Activated CD4-positive, alpha-beta T cell treated with anti-CD3 and anti-CD28 coated beads, Interleukin-2, Interleukin-4, amounts not matched to agents 100 ng/mL and 50 ng/mL, durations not matched to agents 16 hours and 8 hours (primary cell): ENCODE data around the gene FAM120C.
A peak's percentile ranks its signal among the peaks of the same experiment; 100 is the strongest.

Experiments
- DNase-seq: peaks from one replicate; pipeline ENCODE4 v3.0.0-alpha.2; 2020; ENCODE audit warnings: low spot score

The FAM120C gene, protein sequence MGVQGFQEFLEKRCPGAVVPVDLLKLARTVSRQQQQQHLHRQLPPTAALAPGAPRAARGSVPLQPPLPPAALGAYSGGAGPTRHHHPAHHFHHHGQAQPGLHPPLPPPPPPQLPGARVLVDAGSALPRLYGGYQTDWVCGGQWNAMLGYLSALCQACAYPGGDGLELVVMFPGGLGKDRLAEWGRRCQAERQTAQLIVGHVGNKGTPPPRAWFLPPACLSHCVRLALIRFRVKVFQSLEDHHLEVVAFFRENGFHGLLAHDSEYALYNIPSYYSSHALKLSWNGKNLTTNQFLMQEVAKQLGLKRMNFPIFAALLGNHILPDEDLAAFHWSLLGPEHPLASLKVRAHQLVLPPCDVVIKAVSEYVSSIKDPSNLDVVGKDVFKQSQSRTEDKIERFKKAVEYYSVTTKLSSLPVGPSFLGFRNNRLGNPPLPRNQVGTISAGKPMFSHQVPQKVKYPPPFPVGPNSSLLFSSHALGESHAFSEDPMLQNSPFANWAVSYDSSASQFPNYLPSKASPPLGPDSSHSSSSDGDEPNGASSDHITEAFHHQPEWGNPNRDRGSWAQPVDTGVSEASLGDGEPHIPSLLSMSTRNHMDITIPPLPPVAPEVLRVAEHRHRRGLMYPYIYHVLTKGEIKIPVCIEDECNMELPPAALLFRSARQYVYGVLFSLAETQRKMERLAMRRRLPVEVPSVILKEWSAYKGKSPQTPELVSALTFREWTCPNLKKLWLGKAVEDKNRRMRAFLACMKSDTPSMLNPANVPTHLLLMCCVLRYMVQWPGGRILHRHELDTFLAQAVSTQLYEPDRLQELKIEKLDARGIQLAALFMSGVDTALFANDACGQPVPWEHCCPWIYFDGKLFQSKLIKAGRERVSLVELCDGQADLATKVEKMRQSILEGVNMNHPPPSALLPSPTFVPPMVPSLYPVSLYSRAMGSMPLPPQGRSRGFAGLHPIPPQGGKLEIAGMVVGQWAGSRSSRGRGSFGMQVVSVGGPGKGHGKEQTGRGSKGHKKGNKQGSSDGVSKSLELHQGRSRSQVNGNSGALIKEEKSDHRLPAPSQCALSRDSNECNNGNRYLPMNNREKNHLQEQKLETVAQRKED

DNA sequence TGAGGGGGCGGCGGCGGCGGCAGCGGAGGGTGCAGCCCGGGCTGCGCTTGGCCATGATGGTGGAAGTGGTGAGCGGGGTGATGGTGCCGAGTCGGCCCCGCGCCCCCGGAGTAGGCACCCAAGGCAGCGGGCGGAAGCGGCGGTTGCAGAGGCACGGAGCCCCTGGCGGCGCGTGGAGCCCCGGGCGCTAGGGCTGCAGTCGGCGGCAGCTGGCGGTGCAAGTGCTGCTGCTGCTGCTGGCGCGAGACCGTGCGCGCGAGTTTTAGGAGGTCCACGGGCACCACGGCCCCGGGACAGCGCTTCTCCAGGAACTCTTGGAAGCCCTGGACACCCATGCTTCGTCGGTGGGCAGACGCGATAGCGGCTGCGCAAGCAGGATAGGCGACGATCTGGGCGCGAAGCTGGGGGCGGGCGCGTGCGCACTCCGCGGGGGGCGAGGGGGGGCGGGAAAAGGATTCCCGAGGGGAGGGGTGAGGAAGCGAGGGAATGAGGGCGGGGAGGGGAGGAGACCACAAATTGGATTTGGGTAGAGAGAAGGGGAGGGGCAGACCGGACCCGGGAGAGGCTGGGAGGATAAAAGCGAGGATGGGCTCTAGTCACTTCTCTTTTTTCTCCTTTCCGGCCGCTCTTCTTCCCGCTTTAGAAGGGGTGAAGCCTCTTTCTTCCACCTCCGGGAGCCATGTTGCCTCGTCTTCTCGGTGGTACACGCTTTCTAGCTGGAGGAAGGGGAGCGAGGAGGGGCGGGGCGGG, at the start of gene FAM120C:
TSS of gene FAM120C (minus strand) at position 391 of the 750 bp plus-strand sequence. CDS start at position 335, 56 bp downstream.
- DNase-seq: peak; percentile 63

DNA sequence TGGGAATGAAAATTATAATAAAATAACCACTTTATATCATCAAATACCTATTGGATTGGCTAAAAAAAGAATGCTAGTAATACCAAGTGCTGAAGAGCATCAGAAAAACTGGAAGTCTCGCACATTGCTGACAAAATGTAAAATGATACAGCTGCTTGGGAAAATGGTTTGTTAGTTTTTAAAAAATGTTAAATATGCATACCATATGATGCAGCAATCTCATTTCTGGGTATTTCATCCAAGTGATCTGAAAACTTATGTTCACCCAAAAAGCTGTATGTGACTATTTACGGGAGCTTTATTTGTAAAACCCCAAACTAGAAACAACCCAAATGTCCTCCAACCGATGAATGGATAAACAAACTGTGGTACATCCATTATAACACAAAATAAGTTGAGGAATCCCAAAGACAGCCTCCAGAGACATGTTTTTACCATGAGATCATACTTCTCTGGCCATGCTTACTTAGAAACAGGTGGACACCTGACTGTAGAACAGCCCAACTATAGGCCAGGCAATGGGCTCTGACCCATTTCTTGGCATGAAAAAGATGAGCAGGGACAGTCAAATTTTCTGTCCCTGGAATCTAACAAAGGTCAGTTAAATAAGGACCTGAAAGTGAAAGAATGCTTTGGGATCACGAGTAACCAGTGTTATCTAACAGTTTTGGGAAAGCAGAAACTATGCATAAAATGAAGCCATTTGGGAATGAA, 47.5 kb upstream of the FAM120C start:
- DNase-seq: no peak

DNA sequence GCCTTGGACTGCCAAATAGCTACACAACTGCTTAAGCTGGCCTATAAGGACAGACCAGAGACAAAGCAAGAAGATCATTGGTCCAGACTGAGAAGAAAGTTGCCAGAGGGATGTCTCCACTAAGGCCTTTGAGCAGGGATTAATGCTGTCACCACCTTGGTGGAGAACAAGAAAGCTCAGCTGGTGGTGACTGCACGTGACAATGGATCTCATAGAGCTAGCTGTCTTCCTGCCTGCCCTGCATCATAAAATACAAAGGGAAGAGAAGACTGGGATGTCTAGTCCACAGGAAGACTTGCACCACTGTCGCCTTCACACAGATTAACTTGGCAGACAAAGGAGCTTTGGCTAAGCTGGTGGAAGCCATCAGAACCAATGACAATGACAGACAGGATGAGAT, 40.5 kb upstream of the FAM120C start:
- no peak for DNase-seq

DNA sequence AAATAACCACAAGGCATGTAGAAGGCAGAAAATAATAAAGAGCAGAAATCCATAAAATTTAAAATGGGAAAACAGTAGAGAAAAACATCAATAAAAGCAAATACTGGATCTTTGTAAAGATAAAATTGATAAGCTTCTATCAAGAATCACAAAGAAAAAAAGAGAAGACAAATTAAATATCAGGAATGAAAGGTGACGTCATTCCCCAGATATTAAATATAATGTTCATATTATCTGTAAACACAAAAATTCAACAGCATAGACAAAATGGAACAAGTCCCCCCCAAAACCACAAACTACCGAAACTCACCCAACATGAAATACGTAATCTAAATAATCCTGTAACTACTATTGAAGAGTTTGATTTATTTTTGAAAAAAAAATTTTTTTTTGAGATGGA, 30.5 kb upstream of the FAM120C start:
- DNase-seq: no peak

DNA sequence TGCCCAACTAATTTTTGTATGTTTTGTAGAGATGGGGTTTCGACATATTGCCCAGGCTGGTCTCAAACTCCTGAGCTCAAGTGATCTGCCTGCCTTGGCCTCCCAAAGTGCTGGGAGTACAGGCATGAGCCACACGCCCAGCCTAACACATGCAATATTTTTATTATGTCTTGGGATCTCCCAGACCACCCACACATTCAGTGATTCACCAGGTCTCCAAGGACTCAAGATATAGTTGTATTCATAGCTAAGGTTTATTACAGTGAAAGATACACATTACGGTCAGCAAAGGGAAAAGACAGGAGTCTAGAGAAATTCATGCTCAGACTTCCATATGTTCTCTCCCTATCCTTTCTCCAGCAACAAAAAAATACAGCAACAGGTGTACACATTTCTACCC, 25.5 kb upstream of the FAM120C start:
- no peak for DNase-seq

DNA sequence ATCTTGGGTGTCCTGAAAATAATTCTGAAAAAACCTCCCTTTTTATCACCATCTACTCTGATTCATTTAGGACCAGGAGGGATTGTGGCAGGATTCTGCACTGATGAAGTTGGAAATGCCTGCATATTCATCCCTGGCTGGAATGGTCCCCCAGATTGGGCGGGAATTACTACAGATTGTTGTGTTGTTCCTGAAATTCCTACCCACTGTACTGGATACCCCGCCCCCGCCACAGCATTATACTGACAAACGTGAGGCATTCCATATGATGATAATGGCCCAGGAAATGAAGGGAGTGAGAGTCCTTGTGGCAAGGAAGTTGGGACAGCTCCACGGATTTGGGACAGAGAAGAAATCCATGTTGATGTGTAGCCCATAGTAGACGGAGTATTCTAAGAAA, 15.2 kb upstream of the FAM120C start:
- no peak for DNase-seq

DNA sequence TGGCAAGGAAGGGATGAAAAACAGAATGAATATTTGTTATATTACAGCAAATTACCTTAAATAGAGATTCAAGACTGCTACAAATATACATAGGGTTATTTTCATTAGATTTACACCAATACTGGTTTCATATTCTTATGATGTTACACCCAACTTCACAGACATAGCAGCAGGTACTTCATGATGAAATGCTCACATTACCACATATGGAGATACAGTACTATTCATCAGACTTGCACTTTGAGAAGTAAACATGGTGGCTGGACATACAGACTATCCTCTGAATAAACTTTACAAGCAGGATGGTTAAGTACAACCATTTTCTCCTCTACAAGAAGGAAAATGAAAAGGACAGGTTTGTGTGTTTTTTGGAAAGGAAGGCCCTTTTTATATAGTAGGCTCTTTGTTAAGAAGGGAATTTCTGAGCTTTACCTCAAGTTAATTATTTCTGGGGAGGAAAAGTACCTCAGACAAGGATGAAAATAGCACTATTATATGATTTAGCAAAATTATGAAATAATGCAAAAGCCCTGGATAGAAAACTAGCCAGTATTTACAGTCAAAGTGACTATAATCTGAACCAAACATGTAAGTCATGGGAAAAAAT, 12.0 kb upstream of the FAM120C start:
- DNase-seq: no peak

DNA sequence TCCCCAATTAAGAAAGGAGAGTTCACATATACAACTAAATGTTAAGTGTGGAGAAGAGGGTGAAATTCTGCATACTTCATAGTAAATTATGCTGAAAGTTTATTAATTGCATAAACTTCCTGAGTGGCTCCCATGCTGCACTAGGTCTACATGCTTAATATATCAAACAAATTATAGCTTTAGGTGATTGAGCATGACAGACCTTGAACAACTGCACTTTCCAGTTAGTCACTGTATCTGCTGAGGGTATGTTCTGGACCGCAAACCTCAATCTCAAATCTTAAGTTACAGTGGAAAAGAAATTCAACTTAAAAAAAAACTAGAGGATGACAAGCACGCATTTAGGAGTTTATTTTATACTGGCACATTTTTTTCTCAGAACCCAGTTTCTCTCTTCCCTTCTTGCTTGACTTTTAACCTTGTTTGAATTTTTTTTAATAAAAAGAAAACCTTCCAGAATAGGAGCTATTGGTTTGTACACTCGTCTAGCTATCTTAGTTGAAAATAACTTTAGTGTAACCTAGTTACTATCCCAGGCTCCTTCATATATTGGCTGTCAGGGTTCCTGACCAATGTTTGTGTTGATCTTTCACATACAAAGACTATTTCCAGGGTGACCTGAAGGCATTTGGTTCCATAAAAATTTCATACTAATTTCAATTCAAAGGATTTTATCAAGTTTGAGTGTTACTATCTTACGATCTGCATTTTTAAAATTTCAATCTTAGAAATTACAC, 10.2 kb upstream of the FAM120C start:
- DNase-seq: no peak

DNA sequence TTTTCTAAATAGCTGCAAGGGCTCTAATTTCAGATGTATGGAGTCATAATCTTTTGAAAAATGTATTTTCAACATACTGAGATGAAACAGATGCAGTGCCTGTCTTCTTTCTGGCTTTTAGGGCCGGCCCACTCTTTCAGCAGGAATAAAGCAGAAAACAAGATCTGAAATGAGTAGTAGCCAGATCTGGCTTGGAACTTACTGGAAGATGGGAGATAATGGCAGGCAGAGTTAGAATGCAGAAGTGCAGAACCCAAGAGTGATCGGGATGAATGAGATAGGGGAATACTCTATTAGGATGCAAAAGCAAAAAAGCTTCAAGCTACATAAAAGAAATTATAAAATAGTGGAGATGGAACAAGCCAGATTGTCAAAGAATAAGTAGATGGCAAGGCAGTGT, 1.4 kb upstream of the FAM120C start:
- no peak for DNase-seq

DNA sequence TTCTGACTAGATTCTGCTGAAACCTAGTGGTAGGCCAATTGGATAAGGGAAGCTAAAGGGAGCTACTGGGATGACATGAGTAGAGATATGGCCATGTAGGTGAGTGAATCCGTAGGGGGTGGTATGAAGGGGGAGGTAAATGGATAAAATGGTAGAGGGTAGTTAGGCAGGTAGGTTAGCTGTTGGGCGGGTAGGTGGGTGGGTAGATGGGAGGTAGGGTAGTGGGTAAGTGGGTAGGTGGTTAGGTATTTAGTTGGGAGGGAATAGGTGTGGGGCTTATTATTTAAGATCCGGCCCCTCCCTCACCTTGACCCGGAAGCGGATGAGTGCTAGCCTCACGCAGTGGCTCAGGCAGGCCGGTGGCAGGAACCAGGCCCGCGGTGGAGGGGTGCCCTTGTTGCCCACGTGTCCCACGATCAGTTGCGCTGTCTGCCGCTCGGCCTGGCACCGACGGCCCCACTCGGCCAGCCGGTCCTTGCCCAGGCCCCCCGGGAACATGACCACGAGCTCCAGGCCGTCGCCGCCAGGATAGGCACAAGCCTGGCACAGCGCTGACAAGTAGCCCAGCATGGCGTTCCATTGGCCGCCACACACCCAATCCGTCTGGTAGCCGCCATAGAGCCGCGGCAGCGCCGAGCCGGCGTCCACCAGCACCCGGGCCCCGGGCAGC, 725 bp downstream of the FAM120C start:
- DNase-seq: peak; percentile 71

DNA sequence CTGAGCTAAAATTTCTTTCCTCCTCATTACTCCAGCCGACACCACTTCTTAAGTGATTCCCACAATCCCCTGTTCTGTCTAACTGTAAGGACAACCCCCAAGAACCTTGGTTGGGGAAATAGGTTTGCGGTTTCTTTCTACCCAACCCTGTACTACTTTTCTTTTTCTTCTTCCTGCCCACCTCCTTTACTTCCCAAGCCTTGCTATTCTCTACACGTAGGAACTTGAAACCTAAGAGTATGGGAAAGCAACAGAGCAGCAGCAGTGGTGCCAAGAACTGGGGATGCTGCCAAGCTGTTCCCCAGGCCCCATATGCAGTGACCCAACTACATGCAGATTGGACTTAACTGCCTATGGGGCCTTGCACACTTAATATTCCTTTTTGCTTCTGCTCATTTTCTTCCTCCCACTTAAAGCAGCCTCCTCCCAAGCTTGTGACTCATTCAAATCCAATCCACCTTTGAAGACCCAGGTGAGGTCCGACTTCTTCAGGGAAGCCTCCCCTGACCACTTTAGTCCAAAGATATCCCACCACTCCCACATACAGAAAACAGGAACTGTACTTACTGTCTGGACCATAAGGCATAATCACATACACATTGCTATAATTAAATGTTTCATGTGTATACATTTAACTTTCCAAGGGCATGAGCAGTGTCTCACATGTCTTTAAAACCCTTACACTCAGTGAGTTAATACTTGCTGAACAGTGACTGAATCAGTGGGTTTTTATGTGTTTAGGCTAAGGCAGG, 1.7 kb downstream of the FAM120C start:
- DNase-seq: no peak

DNA sequence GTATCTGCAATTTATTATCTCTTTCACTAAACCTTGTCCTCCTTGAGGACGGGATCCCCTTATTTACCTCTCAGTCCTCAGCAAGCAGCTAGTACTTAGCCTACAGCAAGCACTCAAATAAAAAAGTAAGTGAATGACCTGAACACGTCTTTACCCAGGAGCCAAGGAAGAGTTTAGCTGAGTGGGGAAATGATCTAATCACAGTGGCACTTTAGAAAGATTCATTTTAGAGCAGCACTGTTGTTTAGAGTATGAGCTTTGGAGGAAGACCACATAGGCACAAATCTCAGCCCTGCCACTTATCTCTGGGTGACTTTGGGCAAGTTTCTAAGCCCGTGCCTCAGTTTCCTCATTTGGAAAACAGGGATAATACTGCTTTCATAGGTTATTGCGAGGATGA, 2.7 kb downstream of the FAM120C start:
- no peak for DNase-seq

DNA sequence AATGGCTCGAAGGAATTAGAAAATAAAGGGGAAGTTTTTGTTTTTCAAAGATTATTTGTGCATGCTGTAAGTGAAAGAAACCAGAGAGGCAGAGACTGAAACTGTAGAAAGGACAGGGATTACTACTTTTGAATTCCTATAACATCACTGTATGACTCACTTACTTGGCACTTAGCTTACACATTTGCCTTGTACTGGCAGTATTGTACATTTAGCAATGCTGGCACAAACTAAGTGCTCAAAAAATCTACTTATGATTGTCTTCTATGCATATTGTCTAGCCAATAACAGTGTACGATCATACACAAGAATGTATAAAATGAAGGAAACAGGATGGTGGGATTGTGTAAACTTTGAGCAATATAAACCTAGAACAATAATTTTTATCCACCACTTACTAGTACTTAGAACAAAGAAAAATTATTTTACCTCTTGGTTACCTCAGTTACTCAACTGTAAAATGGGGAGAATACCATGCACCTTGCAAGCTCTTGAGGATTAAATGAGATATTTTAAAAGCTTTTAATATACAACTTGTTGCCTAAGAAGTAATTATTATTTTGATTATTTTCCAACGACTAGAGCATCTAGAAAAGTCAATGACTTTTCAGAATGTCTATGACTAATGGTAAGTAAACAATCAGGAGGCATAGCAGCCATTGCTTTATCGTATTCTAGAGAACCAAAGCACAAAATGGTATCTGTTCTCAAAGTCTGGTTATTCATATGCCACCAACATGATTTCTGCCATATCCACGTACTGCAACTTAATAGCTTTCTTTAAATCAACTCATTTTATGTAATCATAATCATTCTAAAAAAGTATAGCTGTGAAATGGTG, 4.7 kb downstream of the FAM120C start:
- DNase-seq: peak; percentile 30

DNA sequence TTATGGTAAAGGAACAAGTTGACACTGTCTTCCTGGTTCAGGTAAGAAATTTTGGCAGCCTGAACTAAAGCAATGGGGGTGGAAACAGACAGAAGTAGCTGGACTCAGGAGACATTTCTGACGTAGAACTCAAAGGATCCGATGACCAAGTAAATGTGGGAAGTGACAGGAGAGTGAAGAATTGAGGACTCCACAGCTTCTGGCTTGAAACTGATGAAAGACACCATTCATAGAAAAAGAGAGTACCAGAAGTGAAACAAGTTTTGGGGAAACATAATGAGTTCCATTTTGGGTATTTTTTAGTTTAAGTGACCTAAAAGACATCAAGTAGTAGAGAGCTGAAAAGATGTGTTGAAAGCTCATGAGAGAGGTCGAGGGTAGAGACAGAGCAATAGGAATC, 5.7 kb downstream of the FAM120C start:
- no peak for DNase-seq

DNA sequence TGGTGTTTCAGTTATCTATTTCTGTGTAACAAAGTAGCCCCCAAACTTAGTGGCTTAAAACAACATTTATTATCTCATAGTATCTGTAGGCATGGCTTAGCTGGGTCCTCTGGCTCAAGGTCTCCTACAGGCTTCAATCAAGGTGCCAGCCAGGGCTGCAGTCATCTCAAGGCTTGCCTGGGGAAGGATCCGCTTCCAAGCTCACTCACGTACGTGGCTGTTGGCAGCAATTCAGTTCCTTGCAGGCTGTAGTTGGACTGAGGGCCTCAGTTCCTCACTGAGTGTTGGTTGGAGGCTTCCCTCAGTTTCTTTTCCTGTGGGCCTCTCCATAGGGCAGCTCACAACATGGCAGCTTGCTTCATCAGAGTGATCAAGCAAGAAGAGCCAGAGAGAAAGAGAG, 9.3 kb downstream of the FAM120C start:
- DNase-seq: no peak

DNA sequence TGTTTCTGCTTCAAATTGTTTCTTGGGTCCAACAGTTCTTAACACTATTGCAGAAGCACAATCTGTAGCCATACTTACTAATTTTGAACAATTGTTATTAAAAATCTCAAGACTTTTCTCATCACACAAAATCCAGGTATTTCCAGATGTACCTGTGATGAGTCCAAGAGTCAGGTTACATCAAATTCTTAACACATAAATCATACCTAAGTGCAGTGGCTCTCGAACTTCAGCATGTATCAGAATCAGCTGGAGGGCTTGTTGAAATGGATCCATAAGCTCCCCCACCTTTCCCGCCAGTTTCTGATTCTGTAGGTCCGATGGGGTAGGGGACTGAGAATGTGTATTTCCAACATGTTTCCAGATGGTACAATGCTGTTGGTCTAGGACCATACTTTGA, 10.6 kb downstream of the FAM120C start:
- DNase-seq: no peak

DNA sequence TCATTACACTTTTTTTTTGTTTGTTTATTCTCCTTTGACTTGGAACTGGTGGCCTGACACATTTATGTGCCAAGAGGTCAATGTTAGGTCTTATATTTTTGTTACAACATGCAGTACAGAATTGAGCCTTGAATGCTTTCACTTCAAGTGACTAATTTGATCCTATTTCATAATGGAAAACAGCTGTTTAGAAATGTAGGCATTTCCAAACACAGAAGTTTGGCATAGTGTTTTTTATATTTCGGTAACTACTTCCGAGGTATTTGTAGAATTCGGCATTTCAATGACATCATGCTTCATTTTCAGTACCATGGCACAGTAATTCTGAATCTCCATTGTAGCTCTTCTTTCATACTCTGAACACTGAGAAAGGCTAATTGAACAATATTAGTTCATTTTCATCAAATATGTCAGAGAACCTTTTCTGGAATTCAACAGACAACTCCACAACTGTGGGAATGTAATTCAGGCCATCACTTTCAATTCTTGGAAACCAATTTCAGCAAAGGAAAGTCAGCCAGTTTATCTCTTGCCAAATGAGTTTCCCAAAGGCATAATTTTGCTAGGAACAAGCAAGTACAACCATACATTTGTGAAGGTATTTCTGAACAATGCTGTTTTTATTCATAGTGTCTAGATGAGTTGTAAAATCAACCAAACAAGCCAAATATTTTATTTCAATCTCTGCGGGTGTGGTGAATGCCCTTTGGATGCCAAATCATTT, 11.4 kb downstream of the FAM120C start:
- DNase-seq: no peak
